Transverse colon (tissue), 3 donors: ENCODE measurements around the gene PRAMEF17.

Experiments used
- CTCF ChIP-seq, 5 experiments: fragments of 200-600 bp in 3 of 5; fragments of 450-650 bp in 2 of 5; sonication (generic) in 3 of 5; IDR thresholded peaks; 1 replicate in 2 of 5; 2 replicates in 3 of 5; pipeline ENCODE4 v1.5.1; 2016 to 2017; ENCODE audit warnings: antibody characterized with exemption in 5 of 5, inconsistent platforms in 3 of 5, mild to moderate bottlenecking in 2 of 5, moderate library complexity in 1 of 5
- EP300 ChIP-seq: sonication (generic); formaldehyde crosslinking; IDR thresholded peaks from one replicate; pipeline ENCODE4 v1.6.1; 2017; ENCODE audit warnings: antibody characterized with exemption, low read depth
- POLR2A ChIP-seq: fragments of 450-650 bp; IDR thresholded peaks from one replicate; pipeline ENCODE4 v1.6.1; 2016; ENCODE audit warnings: antibody characterized with exemption, mild to moderate bottlenecking, moderate library complexity

GRCh38 chr1:13432251-13432650 is 42.8 kb downstream of the PRAMEF17 start:
- TF ChIP-seq EP300 (no peak), CTCF (IDR thresholded peaks at IDR 0.05) (no peak), POLR2A (no peak)
